ENCODE results near the gene CACNA1E. TPM values are rescaled to one million over a fixed set of nuclear protein-coding genes. Genes with fewer than 3 reads are reported as not detected.

Gene CACNA1E
- total and polyA plus RNA-seq, 2 of the 4 experiments (the other 2 are of a cell fraction): not detected

DNA sequence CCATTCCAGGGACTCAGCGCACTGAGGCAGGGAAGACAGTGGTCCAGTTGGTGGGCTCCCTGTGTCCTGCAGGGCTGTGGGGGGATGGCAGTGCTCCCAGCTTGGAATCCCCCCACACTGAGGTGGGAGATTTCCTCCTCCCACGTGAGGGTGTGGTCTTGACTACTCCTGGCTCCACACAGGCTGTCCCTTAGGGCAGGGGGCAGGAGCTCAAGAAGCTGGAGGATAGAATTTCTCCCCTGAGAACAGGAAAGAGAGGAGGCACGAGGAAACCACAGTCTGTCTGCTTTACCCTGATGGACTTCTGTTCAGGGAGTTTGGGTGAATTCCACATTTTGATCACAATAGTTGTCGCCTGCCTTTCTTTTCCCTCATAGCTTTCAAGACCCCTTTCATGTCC lies 62.1 kb downstream of the CACNA1E start:
- H2BK120ac ChIP-seq (ENCODE audit: low read depth, low read length): no peak overlapping the region
- H3K9ac ChIP-seq (ENCODE audit: low read depth, low read length): no peak overlapping the region
- no peak overlapping the region for H3K23ac ChIP-seq (ENCODE audit: low read depth, low read length)
- H2BK15ac ChIP-seq (ENCODE audit: low read depth, low read length): no peak overlapping the region
- no peak overlapping the region for H3K14ac ChIP-seq (replicated peaks; ENCODE audit: low read depth, low read length)
- no peak overlapping the region for H3K4me3 ChIP-seq (ENCODE audit: insufficient read depth, low read depth, low read length)
- DNase-seq: no peak
- TF ChIP-seq BHLHE40 (IDR thresholded peaks at IDR 0.05; ENCODE audit: low read depth, low read length): no peak
- no peak for TF ChIP-seq RCOR1 (IDR thresholded peaks at IDR 0.05; ENCODE audit: insufficient replicate concordance, low read length)
- TF ChIP-seq MAZ (IDR thresholded peaks at IDR 0.05; ENCODE audit: borderline replicate concordance, low read depth, low read length): no peak
- no peak overlapping the region for H2AFZ ChIP-seq (replicated peaks; ENCODE audit: low read length, poor library complexity)
- H4K20me1 ChIP-seq (ENCODE audit: insufficient read depth, low read length): no peaks in the 10 kb centered on the region
- no peak overlapping the region for H3K4me2 ChIP-seq (ENCODE audit: low read depth, low read length)
- H2BK5ac ChIP-seq (ENCODE audit: low read depth, low read length, poor library complexity, severe bottlenecking): no peak overlapping the region
- ChIA-PET POLR2A (ENCODE audit: unreplicated experiment) (no interaction called here), CTCF (interaction anchor here (0.5 kb wide), 1 partner anchor 761 kb away, joined by 3 read pairs; no protein-coding TSS in a partner anchor)
- H3K18ac ChIP-seq (ENCODE audit: low read depth, low read length): no peak overlapping the region
- no peak overlapping the region for H4K5ac ChIP-seq (ENCODE audit: low read depth, low read length)
- no TSS peak for BruUV-seq (replicated peaks)
- no peaks in the 10 kb centered on the region for H3K36me3 ChIP-seq (ENCODE audit: control insufficient read depth, insufficient read depth, low read length)
- H2BK20ac ChIP-seq (ENCODE audit: low read depth, low read length): no peak overlapping the region
- H3K27me3 ChIP-seq (ENCODE audit: control insufficient read depth, insufficient read depth, low read length): no peaks in the 10 kb centered on the region
- no peak overlapping the region for H3K56ac ChIP-seq (ENCODE audit: extremely low read depth, insufficient read depth, low read length)
- H3K27ac ChIP-seq (ENCODE audit: insufficient read depth, low read length): no peak overlapping the region
- no peak overlapping the region for H4K8ac ChIP-seq (ENCODE audit: low read depth in 2 of 2, low read length in 2 of 2)
- intact Hi-C loops (cut with micrococcal nuclease) (no loop called here), in situ Hi-C loops (cut with MboI; ENCODE audit: low sequenced_read_pairs) (no loop called here), dilution Hi-C loops (cut with HindIII; ENCODE audit: low sequenced_read_pairs, unreplicated experiment) (no loop called here)
- H4K91ac ChIP-seq (ENCODE audit: insufficient read depth, low read depth, low read length): no peak overlapping the region
- H2AK5ac ChIP-seq (ENCODE audit: low read depth, low read length): no peak overlapping the region
- no peak for ATAC-seq (ENCODE audit: low read depth)
- H3K79me1 ChIP-seq (ENCODE audit: low read depth in 1 of 2, low read length in 2 of 2): no peaks in the 10 kb centered on the region
- no peaks in the 10 kb centered on the region for H3K9me1 ChIP-seq (ENCODE audit: insufficient read depth, low read length)
- no peak overlapping the region for H2AK9ac ChIP-seq (replicated peaks; ENCODE audit: low read depth, low read length, poor library complexity)
- H3K9me3 ChIP-seq (ENCODE audit: control insufficient read depth, insufficient read depth, low read length): no peaks in the 10 kb centered on the region
- H3K4ac ChIP-seq (ENCODE audit: low read depth, low read length): no peak overlapping the region
- no peaks in the 10 kb centered on the region for H3K4me1 ChIP-seq (ENCODE audit: control insufficient read depth, insufficient read depth, low read length)
- no CpG with 5 or more reads among the region's 4 CpGs for WGBS, 2 experiments (ENCODE audit: extremely low coverage in 2 of 2, insufficient read length in 1 of 2)

All from IMR-90 (cell line).